ENCODE data around the gene RAP1A. TPM values are rescaled to one million over a fixed set of nuclear protein-coding genes. Genes with fewer than 3 reads are reported as not detected.
"Not testable (repeated sequence)": the region's sequence is repeated elsewhere in the genome, so short reads cannot be mapped to it uniquely, and the experiment has no call there.

RAP1A gene
- polyA plus RNA-seq, 2 donors: 56.8 to 60.2 TPM

DNA sequence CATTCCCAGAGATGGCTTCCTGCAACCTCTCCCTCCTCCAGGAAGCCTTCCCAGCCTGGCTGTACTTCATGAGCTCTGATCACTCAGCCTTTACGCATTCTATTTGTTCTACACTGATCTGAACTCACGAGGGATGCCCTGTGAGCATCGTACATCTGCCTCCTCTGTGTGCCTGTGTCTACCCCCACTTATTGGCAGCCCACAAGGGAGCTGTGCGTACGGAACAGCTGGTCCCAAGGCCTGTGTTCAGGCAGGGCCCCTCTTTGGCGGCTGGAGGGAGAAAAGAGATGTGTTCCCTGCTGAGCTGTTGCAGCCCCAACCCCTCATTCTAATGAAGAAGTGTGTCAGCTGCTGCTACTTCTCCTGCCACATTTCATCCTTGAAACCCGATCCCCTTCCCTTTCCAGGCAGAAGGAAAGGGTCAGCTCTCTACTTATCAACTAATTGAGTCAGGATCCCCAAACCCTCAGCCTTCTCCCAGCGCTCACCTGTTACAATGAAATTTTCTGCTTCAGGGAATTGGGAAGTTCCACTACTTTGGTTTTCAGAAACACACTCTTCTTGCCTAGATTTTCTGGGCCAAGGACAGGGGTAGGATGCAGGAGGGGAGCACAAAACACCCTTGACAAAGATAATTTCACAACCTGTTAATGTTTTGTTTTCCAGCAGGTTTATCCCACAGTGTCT lies 116.4 kb downstream of the RAP1A start:
- no peak overlapping the region for H3K4me3 ChIP-seq (ENCODE audit: low read depth in 1 of 2, low read length in 2 of 2)
- no peaks in the 10 kb centered on the region for H3K9me3 ChIP-seq (ENCODE audit: control insufficient read depth in 2 of 2, insufficient read depth in 1 of 2, low read depth in 1 of 2, low read length in 1 of 2)
- 79 to 83% methylated on average over 8 of the region's 8 CpGs for WGBS, 2 donors
- peaks cover 3 to 17% of the 10 kb centered on the region in 2 donors for H3K4me1 ChIP-seq (ENCODE audit: control insufficient read depth in 2 of 2, insufficient read depth in 2 of 2, low read length in 1 of 2)
- H3K36me3 ChIP-seq (ENCODE audit: control insufficient read depth in 2 of 2, insufficient read depth in 2 of 2, low read length in 1 of 2): peaks cover 0 to 8% of the 10 kb centered on the region in 2 donors
- peak overlapping the region in 1 of 2 donors; percentile 35 for H3K27ac ChIP-seq (ENCODE audit: low read depth in 2 of 2, low read length in 1 of 2)
- H3K27me3 ChIP-seq (ENCODE audit: control insufficient read depth in 1 of 2, insufficient read depth in 2 of 2, low read length in 2 of 2): no peaks in the 10 kb centered on the region

DNA sequence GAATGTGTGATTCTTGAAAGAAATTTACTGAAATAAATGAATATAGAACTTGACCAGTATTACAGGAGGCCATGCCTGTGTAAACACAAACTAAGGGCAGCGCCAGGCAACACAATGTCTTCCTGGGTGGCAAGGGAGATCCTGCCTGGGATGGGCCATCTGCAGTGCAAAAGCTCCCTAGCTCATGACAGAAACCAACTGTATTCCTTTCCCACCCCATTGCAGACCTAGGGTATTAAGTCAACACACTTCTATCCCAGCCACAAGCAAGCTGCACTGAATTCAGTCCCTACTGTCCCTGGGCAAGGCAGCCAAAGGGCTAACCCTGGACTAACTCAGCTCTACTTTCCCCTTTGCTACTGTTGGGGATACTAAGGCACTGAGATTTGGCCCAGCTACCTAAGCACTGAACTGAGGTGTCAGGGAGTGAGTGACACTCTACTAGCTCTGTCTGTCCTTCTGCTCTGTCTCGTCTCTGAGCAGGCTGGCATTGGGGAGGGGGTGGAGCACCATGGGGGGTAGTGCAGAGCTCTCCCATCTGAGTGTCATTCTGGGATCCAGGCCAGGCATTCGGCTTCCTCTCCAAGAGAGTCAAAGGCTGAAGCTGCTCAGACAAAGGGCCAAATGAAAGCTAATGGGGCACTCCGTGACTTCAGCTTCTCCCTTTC lies 117.1 kb downstream of the RAP1A start:
- Histone ChIP-seq H3K36me3 (ENCODE audit: control insufficient read depth in 2 of 2, insufficient read depth in 2 of 2, low read length in 1 of 2) (peaks cover 0 to 8% of the 10 kb centered on the region in 2 donors), H3K27ac (ENCODE audit: low read depth in 2 of 2, low read length in 1 of 2) (peak overlapping the region in 1 of 2 donors; percentile 42), H3K4me3 (ENCODE audit: low read depth in 1 of 2, low read length in 2 of 2) (no peak overlapping the region), H3K9me3 (ENCODE audit: control insufficient read depth in 2 of 2, insufficient read depth in 1 of 2, low read depth in 1 of 2, low read length in 1 of 2) (no peaks in the 10 kb centered on the region), H3K27me3 (ENCODE audit: control insufficient read depth in 1 of 2, insufficient read depth in 2 of 2, low read length in 2 of 2) (no peaks in the 10 kb centered on the region), H3K4me1 (ENCODE audit: control insufficient read depth in 2 of 2, insufficient read depth in 2 of 2, low read length in 1 of 2) (peaks cover 3 to 17% of the 10 kb centered on the region in 2 donors)
- WGBS, 2 donors: 49 to 55% methylated on average over 4 of the region's 4 CpGs

DNA sequence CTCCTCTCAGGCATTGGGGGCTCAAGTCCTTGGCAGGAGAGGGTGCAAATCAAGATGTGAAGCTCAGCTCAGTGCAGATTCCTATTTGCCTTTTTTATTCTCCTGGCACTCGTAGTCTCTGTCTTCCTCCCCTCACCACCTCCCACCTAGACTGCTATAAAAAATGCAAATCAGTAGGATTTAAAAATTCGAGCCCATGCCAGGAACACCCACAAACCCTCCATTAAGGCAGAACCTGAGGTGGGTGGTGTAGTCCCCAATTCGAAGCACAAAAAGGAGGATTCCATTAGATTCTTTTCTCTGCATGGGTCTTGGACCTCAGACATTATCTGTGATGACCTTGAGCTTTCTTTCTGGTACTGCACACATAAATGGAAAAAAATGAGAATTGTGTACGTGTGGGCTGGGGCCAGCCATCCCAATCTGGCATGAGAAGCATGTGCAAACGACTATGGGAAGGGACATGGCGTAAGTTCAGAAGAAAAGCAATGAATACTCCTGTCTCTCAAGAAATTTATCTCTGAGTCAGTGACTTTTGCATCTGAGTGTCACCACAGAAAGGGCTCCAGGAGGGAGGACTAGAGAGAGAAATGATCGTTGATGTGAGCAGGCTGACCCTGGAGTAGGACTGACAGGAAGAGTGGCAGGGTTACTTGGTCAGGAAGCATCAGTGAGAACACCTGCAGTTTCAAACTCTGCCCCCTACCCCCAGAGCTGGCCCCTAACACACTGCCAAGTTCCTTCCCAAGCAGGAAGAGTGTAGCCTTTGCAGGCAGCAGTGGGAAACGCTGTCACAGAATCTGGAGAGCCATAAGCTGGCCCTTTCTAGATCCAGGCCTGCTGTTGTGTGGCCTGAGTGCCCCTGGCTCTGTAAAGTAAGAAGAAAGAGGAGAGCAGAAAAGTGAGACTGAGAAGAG lies 117.9 kb downstream of the RAP1A start:
- H3K4me3 ChIP-seq (ENCODE audit: low read depth in 1 of 2, low read length in 2 of 2): peak overlapping the region; percentile 52 to 58
- peak overlapping the region; percentile 84 to 88 for H3K27ac ChIP-seq (ENCODE audit: low read depth in 2 of 2, low read length in 1 of 2)
- H3K9me3 ChIP-seq (ENCODE audit: control insufficient read depth in 2 of 2, insufficient read depth in 1 of 2, low read depth in 1 of 2, low read length in 1 of 2): no peaks in the 10 kb centered on the region
- peaks cover 3 to 17% of the 10 kb centered on the region in 2 donors for H3K4me1 ChIP-seq (ENCODE audit: control insufficient read depth in 2 of 2, insufficient read depth in 2 of 2, low read length in 1 of 2)
- peaks cover 0 to 8% of the 10 kb centered on the region in 2 donors for H3K36me3 ChIP-seq (ENCODE audit: control insufficient read depth in 2 of 2, insufficient read depth in 2 of 2, low read length in 1 of 2)
- no peaks in the 10 kb centered on the region for H3K27me3 ChIP-seq (ENCODE audit: control insufficient read depth in 1 of 2, insufficient read depth in 2 of 2, low read length in 2 of 2)
- 41 to 48% methylated on average over 8 of the region's 8 CpGs for WGBS, 2 donors

DNA sequence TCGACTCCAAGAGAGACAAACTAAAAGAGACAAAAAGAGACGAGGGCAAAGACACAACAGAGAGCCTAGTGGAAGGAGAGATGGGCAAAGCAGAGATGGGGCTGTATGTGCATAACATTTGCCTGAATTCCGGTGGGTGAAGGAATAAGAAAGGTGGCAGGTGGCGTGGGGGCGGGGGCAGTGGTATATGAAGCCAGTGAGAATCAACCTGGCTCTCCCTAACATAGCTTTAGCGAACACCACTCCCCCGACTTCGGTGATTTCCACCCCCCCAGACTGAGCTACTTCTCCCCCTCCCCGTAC lies 118.5 kb downstream of the RAP1A start:
- H3K4me1 ChIP-seq (ENCODE audit: control insufficient read depth in 2 of 2, insufficient read depth in 2 of 2, low read length in 1 of 2): peaks cover 3 to 17% of the 10 kb centered on the region in 2 donors
- H3K27me3 ChIP-seq (ENCODE audit: control insufficient read depth in 1 of 2, insufficient read depth in 2 of 2, low read length in 2 of 2): no peaks in the 10 kb centered on the region
- peak overlapping the region; percentile 52 to 58 for H3K4me3 ChIP-seq (ENCODE audit: low read depth in 1 of 2, low read length in 2 of 2)
- H3K9me3 ChIP-seq (ENCODE audit: control insufficient read depth in 2 of 2, insufficient read depth in 1 of 2, low read depth in 1 of 2, low read length in 1 of 2): no peaks in the 10 kb centered on the region
- 10 to 19% methylated on average over 9 of the region's 9 CpGs for WGBS, 2 donors
- H3K27ac ChIP-seq (ENCODE audit: low read depth in 2 of 2, low read length in 1 of 2): peak overlapping the region; percentile 84 to 88
- peaks cover 0 to 8% of the 10 kb centered on the region in 2 donors for H3K36me3 ChIP-seq (ENCODE audit: control insufficient read depth in 2 of 2, insufficient read depth in 2 of 2, low read length in 1 of 2)

DNA sequence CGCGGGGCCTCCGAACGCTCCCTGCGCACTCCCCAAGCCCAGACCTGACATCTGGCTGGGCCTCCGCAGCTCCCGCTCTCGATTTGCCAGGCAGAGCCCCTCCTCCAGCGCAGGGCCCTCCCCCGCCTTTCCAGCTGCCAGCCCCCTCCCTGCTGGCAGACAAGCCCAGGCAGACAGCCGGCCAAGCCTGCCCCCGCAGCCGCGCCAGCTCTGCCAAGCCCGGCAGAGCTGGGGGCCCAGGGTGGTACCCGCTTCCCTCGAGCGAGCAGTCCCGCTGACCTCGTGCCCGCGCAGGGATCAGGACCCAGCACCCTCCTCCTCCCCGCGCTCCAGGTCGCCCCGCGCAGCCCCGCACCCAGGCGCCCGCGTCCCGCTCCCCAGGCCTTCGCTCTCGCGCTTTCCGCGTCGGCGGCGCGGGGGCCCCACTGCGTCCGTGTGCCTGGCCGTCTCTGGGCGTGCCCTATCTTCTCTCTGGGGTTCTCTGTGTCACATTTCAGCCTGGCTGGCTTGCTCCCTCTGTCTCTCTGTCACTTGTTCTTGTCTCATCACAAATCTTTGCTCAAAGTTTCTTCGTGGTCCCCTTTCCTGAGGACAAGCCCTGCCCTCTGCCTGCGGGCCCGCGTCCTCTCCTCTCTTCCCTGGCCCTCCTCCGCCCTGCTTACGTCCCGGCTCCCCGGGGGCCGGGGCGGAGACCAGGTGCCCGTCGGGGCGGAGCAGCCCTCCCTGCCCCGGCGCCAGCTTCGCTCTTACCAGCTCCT lies 119.0 kb downstream of the RAP1A start:
- WGBS, 2 donors: 0 to 1% methylated on average over 53 to 61 of the region's 61 CpGs
- Histone ChIP-seq H3K4me1 (ENCODE audit: control insufficient read depth in 2 of 2, insufficient read depth in 2 of 2, low read length in 1 of 2) (peaks cover 0 to 16% of the 10 kb centered on the region in 2 donors), H3K36me3 (ENCODE audit: control insufficient read depth in 2 of 2, insufficient read depth in 2 of 2, low read length in 1 of 2) (peaks cover 0 to 8% of the 10 kb centered on the region in 2 donors), H3K4me3 (ENCODE audit: low read depth in 1 of 2, low read length in 2 of 2) (peak overlapping the region; percentile 52 to 58), H3K9me3 (ENCODE audit: control insufficient read depth in 2 of 2, insufficient read depth in 1 of 2, low read depth in 1 of 2, low read length in 1 of 2) (no peaks in the 10 kb centered on the region), H3K27me3 (ENCODE audit: control insufficient read depth in 1 of 2, insufficient read depth in 2 of 2, low read length in 2 of 2) (no peaks in the 10 kb centered on the region), H3K27ac (ENCODE audit: low read depth in 2 of 2, low read length in 1 of 2) (peak overlapping the region; percentile 84 to 88)

DNA sequence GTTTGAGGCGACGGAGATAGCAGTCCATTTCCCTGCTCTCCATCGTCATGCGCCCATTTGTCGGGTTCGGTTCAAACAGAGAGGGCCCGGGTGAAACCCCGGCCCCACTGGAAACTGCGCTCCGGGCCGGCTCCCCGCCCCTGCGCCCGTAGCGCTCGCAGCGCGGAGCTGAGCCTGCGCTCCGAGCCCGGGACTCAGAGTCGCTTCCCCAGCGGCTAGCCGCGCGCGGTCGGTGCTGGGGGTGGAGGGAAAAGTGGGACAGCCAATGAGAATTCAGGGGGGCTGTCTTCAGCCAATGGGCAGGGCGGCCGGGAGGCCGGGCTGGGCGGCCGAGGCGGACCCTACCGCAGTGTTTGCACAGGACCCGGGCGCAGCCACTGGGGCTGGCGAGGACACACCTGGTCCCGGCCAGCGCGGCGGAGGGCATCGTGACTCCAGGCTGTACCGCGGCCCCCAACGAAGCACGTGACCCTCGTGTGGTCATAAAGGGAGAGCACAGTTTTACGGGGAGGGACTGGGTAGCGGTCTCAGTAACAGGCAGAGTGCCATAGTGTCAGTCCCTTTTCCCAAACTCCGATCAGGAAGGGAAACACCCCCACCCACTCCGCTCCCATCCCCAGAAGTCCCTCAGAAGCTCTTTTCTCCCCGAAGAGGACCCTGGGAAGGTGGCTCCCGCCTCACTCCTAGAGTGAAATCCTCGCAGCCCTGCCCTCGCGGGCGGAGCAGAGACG lies 119.8 kb downstream of the RAP1A start, which contains the start of gene INKA2:
Gene INKA2, minus strand, starts transcription at position 202 of the 731 bp plus-strand sequence. Its CDS starts 153 bp downstream, at position 49.
- no peaks in the 10 kb centered on the region for H3K9me3 ChIP-seq (ENCODE audit: control insufficient read depth in 2 of 2, insufficient read depth in 1 of 2, low read depth in 1 of 2, low read length in 1 of 2)

DNA sequence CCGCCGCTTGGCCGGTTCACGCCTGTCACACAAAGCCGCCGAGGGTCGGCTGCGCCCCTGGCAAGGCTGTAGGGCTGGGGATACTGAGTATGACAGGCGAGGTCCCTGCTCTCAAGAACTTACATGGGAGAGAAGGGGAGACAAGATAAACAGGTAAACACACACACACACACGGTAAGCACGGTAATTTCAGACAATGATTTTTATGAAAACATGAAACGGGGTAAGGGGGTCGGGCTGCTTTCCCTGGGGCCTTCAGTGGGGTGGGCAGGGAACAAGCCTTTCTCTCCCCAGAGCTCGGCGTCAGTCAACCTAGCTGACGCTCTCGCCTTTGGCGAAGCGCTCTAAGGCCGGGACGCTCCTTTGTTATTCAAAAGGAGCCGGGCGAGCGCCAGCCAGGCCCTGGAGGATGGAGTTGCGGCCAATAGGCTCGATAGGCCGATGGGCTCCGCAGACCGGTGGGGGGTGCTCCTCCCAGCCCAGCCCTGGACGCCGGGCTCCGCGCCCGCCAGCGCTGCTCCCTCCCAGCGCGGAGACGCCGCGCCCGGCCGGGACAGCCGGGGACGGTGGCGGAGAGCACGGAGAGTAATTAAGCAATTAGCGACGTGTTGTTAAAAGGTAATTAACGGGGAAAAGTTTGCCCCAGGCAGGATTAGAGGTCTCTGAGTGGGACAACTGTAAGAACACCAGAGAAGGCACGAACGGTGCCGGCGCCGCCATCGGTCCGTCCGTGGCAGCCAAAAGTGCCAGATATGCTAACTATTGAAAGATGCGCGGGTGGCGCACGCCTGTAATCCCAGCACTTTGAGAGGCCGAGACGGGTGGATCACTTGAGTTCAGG lies 120.6 kb downstream of the RAP1A start:
- peak overlapping the region; percentile 52 to 58 for H3K4me3 ChIP-seq (ENCODE audit: low read depth in 1 of 2, low read length in 2 of 2)
- no peaks in the 10 kb centered on the region for H3K9me3 ChIP-seq (ENCODE audit: control insufficient read depth in 2 of 2, insufficient read depth in 1 of 2, low read depth in 1 of 2, low read length in 1 of 2)
- H3K4me1 ChIP-seq (ENCODE audit: control insufficient read depth in 2 of 2, insufficient read depth in 2 of 2, low read length in 1 of 2): peaks cover 0 to 12% of the 10 kb centered on the region in 2 donors
- 1 to 2% methylated on average over 63 of the region's 63 CpGs for WGBS, 2 donors
- peaks cover 0 to 8% of the 10 kb centered on the region in 2 donors for H3K36me3 ChIP-seq (ENCODE audit: control insufficient read depth in 2 of 2, insufficient read depth in 2 of 2, low read length in 1 of 2)
- H3K27ac ChIP-seq (ENCODE audit: low read depth in 2 of 2, low read length in 1 of 2): peak overlapping the region; percentile 84 to 88
- no peaks in the 10 kb centered on the region for H3K27me3 ChIP-seq (ENCODE audit: control insufficient read depth in 1 of 2, insufficient read depth in 2 of 2, low read length in 2 of 2)

More for the DNA sequence above, 119.8 kb downstream of the RAP1A start, which contains the start of gene INKA2:
- H3K4me1 ChIP-seq (ENCODE audit: control insufficient read depth in 2 of 2, insufficient read depth in 2 of 2, low read length in 1 of 2): peaks cover 0 to 12% of the 10 kb centered on the region in 2 donors
- no peaks in the 10 kb centered on the region for H3K27me3 ChIP-seq (ENCODE audit: control insufficient read depth in 1 of 2, insufficient read depth in 2 of 2, low read length in 2 of 2)
- H3K4me3 ChIP-seq (ENCODE audit: low read depth in 1 of 2, low read length in 2 of 2): peak within 1 kb of the TSS; percentile 52 to 58
- H3K27ac ChIP-seq (ENCODE audit: low read depth in 2 of 2, low read length in 1 of 2): peak within 1 kb of the TSS; percentile 84 to 88
- H3K36me3 ChIP-seq (ENCODE audit: control insufficient read depth in 2 of 2, insufficient read depth in 2 of 2, low read length in 1 of 2): peaks cover 0 to 8% of the 10 kb centered on the region in 2 donors
- 0% methylated on average over 58 to 59 of the region's 59 CpGs for WGBS, 2 donors

DNA sequence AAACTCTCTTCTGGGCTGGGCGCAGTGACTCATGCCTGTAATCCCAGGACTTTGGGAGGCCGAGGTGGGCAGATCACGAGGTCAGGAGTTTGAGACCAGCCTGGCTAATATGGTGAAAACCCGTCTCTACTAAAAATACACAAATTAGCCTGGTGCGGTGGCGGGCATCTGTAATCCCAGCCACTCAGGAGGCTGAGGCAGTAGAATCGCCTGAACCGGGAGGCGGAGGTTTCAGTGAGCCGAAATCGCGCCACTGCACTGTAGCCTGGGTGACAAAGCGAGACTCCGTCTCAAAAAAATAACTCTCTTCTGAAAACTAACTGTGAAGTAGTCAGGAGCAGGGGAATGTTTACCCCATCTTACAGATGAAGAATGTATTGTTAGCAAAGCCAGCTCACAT lies 122.7 kb downstream of the RAP1A start:
- H3K27ac ChIP-seq (ENCODE audit: low read depth in 2 of 2, low read length in 1 of 2); H3K4me1 ChIP-seq (ENCODE audit: control insufficient read depth in 2 of 2, insufficient read depth in 2 of 2, low read length in 1 of 2); H3K4me3 ChIP-seq (ENCODE audit: low read depth in 1 of 2, low read length in 2 of 2); H3K9me3 ChIP-seq (ENCODE audit: control insufficient read depth in 2 of 2, insufficient read depth in 1 of 2, low read depth in 1 of 2, low read length in 1 of 2); H3K36me3 ChIP-seq (ENCODE audit: control insufficient read depth in 2 of 2, insufficient read depth in 2 of 2, low read length in 1 of 2); H3K27me3 ChIP-seq (ENCODE audit: control insufficient read depth in 1 of 2, insufficient read depth in 2 of 2, low read length in 2 of 2): not testable (repeated sequence)
- WGBS, 2 donors: 89% methylated on average over 14 of the region's 14 CpGs
